GM12878 (cell line): ENCODE results near the gene LUZP2. TPM values are rescaled to one million over a fixed set of nuclear protein-coding genes. Genes with fewer than 3 reads are reported as not detected.

Experiments
- ATAC-seq: fragments of 200-7000 bp; cut with Tn5 transposase; 3 replicates; pipeline ENCODE4 v1.9.1; 2020; ENCODE audit warnings: mild to moderate bottlenecking, moderate library complexity
- BruUV-seq: library from RNA; stranded (reverse); fragments of 400-500 nt; replicated peaks from 2 replicates; lab custom pipeline; 2021; lab: Mats Ljungman, UMichigan
- CTCF ChIA-PET: fragments of 300-600 bp; sonication (Branson Sonifier 250); formaldehyde crosslinking; extraction: SDS; loops from one replicate; lab custom pipeline; 2021; ENCODE audit warnings: inconsistent platforms; lab: Yijun Ruan, JAX
- POLR2A ChIA-PET: fragments of 350-600 bp; formaldehyde crosslinking; extraction: SDS; loops from one replicate; lab custom pipeline; 2021; ENCODE audit warnings: inconsistent platforms; lab: Charles Lee
- RAD21 ChIA-PET: fragments of 300-600 bp; sonication (Branson Sonifier 250); formaldehyde crosslinking; loops from one replicate; lab custom pipeline; 2023; ENCODE audit warnings: antibody characterized with exemption; ENCODE audit not compliant: unreplicated experiment; lab: Charles Lee
- SMC1A ChIA-PET: fragments of 300-600 bp; sonication (Branson Sonifier 250); formaldehyde crosslinking; loops from one replicate; lab custom pipeline; 2023; ENCODE audit not compliant: unreplicated experiment, uncharacterized antibody; lab: Charles Lee
- DNase-seq: peaks from one replicate; pipeline ENCODE4 v3.0.0-alpha.2; 2011; ENCODE audit warnings: low read depth, low spot score
- FAIRE-seq: peaks from 3 replicates; lab custom pipeline; 2011; peaks lifted over from hg19 to GRCh38; lab: Jason Lieb, UNC
- H2AFZ ChIP-seq: 2 replicates; pipeline ENCODE4 v1.6.0; 2011; ENCODE audit warnings: low read depth, low read length, control low read depth; ENCODE audit not compliant: control insufficient read depth
- H3K27ac ChIP-seq: 2 replicates; pipeline ENCODE4 v1.5.1; 2011; ENCODE audit warnings: control low read depth; ENCODE audit not compliant: control insufficient read depth, insufficient read depth
- H3K27me3 ChIP-seq, 2 experiments: replicated peaks in 1 of 2; 2 replicates each; pipeline versions ENCODE4 v1.6.0 to v1.6.1; 2011; ENCODE audit warnings: low read length in 1 of 2; ENCODE audit not compliant: control insufficient read depth in 2 of 2, insufficient read depth in 2 of 2
- H3K36me3 ChIP-seq, 2 experiments: 2 replicates each; pipeline ENCODE4 v1.5.1; 2011; ENCODE audit warnings: low read length in 1 of 2; ENCODE audit not compliant: control insufficient read depth in 2 of 2, insufficient read depth in 2 of 2
- H3K4me1 ChIP-seq: 2 replicates; pipeline ENCODE4 v1.6.1; 2011; ENCODE audit warnings: mild to moderate bottlenecking, low read length, moderate library complexity, mixed read lengths; ENCODE audit not compliant: control insufficient read depth, insufficient read depth
- H3K4me2 ChIP-seq: 2 replicates; pipeline ENCODE4 v1.6.0; 2011; ENCODE audit warnings: control low read depth; ENCODE audit not compliant: control insufficient read depth, insufficient read depth
- H3K4me3 ChIP-seq: fragments of 200-600 bp; sonication (generic); 2 replicates; pipeline ENCODE4 v1.5.1; 2016
- H3K79me2 ChIP-seq: 2 replicates; pipeline ENCODE4 v1.6.0; 2011; ENCODE audit warnings: low read length; ENCODE audit not compliant: control insufficient read depth, insufficient read depth
- H3K9ac ChIP-seq: 2 replicates; pipeline ENCODE4 v1.8.0; 2011; ENCODE audit warnings: low read length, control low read depth, mixed read lengths; ENCODE audit not compliant: control insufficient read depth, insufficient read depth
- H3K9me3 ChIP-seq: replicated peaks from 3 replicates; pipeline ENCODE4 v1.5.1; 2011; ENCODE audit warnings: mild to moderate bottlenecking, low read length; ENCODE audit not compliant: control insufficient read depth, insufficient read depth
- H4K20me1 ChIP-seq: 2 replicates; pipeline ENCODE4 v1.6.0; 2011; ENCODE audit not compliant: control insufficient read depth, insufficient read depth
- ATF7 ChIP-seq: fragments of 450-650 bp; IDR thresholded peaks from 2 replicates; pipeline ENCODE4 v1.6.1; 2016; ENCODE audit warnings: low read depth, mild to moderate bottlenecking
- CHD1 ChIP-seq: IDR thresholded peaks from 2 replicates; pipeline ENCODE4 v1.6.1; 2012; ENCODE audit warnings: low read depth, low read length, improper control_type of control experiment
- EP300 ChIP-seq, 2 experiments: fragments of 150-350 bp in 1 of 2; IDR thresholded peaks; 2 replicates each; pipeline ENCODE4 v1.6.1; 2011 to 2012; ENCODE audit warnings: low read depth in 2 of 2, low read length in 2 of 2, borderline replicate concordance in 1 of 2, improper control_type of control experiment in 1 of 2, inconsistent platforms in 1 of 2; ENCODE audit not compliant: control insufficient read depth in 1 of 2
- HCFC1 ChIP-seq: fragments of 150-350 bp; IDR thresholded peaks from 2 replicates; pipeline ENCODE4 v1.6.1; 2014; ENCODE audit warnings: low read length
- JUNB ChIP-seq: IDR thresholded peaks from 2 replicates; pipeline ENCODE4 v1.6.1; 2016; ENCODE audit warnings: antibody characterized with exemption, mild to moderate bottlenecking
- MTA3 ChIP-seq: IDR thresholded peaks from 2 replicates; pipeline ENCODE4 v1.6.1; 2012; ENCODE audit warnings: low read length, inconsistent platforms, borderline replicate concordance
- NFXL1 ChIP-seq: fragments of 450-650 bp; IDR thresholded peaks from 2 replicates; pipeline ENCODE4 v1.6.1; 2017; ENCODE audit warnings: antibody characterized with exemption, mild to moderate bottlenecking, borderline replicate concordance
- NR2C1 ChIP-seq: fragments of 450-650 bp; IDR thresholded peaks from 2 replicates; pipeline ENCODE4 v1.6.1; 2017; ENCODE audit warnings: antibody characterized with exemption, mild to moderate bottlenecking, moderate library complexity
- SREBF1 ChIP-seq: IDR thresholded peaks from 2 replicates; pipeline ENCODE4 v1.6.1; 2012; ENCODE audit warnings: mild to moderate bottlenecking, low read length
- SRF ChIP-seq, 2 experiments: IDR thresholded peaks; 2 replicates each; pipeline ENCODE4 v1.6.1; 2011; ENCODE audit warnings: low read depth in 2 of 2, low read length in 2 of 2, mild to moderate bottlenecking in 1 of 2, moderate library complexity in 1 of 2
- TCF7 ChIP-seq: IDR thresholded peaks from 2 replicates; pipeline ENCODE4 v1.6.1; 2014; ENCODE audit warnings: antibody characterized with exemption, borderline replicate concordance
- WGBS: methylation state at CpG from one replicate; pipeline ENCODE4 v1.1.6; 2016; ENCODE audit warnings: low lambda C conversion rate; ENCODE audit not compliant: insufficient replicate concordance, insufficient coverage; ENCODE audit errors: missing lambda C conversion rate; 5-methylcytosine and 5-hydroxymethylcytosine counted together
- in situ Hi-C: fragments of 300-500 bp; cut with MboI; formaldehyde crosslinking; loops from 9 replicates; pipeline ENCODE4 v1.14.3; 2018; ENCODE audit warnings: mixed read lengths
- intact Hi-C: fragments of 100-400 bp; cut with micrococcal nuclease; formaldehyde crosslinking; loops from one replicate; pipeline ENCODE4 v1.14.2; 2022; ENCODE audit not compliant: unreplicated experiment
- polyA plus RNA-seq, 11 experiments: library from polyadenylated mRNA; depleted of rRNA in 4 of 11; unstranded in 6 of 11; stranded (reverse) in 5 of 11; fragments of >200 nt; fragmentation: Nextera tagmentation in 4 of 11; fragmentation: Illumina TruSeq in 1 of 11; extraction: Ambion mirVana in 4 of 11; extraction: Trizol in 1 of 11; gene quantifications; 1 replicate in 1 of 11; 2 replicates in 10 of 11; pipeline versions ENCODE4 v1.2.1 to v1.2.3, GENCODE V29; 2011 to 2016; ENCODE audit warnings: inconsistent platforms in 2 of 11, missing spikeins in 2 of 11, low read depth in 1 of 11
- total RNA-seq, 4 experiments: library from RNA; depleted of rRNA in 3 of 4; stranded (reverse); fragments of >200 nt in 3 of 4; fragmentation: Illumina TruSeq in 1 of 4; extraction: Trizol in 1 of 4; gene quantifications; 2 replicates each; pipeline versions ENCODE4 v1.2.1 to v1.2.3, GENCODE V29; 2013 to 2021
- TF ChIP-seq, protein P1 (sequence below): IDR thresholded peaks from 2 replicates; pipeline ENCODE4 v1.6.1; 2012; ENCODE audit warnings: low read length, inconsistent platforms

LUZP2 gene
- total and polyA plus RNA-seq, 10 of the 15 experiments (the other 5 are each of a cell fraction or from before 2014, with no cell fraction given) = not detected

DNA sequence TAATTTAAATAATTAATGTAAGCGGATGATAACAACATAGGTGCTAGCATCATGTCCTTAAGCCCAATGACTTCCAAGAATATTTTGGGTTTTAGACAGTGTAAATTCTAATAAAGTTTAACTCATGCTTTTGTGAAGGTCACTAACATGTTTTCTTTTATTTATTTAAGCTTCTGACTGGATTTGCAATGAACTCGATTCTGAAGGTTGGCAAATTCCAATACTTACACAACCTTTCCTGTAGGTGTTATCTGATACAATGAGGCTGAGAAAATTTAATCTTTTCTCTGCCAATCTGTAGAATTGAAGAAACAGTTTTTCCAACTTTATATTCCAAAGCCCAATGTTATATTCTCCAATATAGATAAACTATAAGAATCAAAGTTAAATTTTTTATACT is 311.3 kb downstream of the LUZP2 start (continued):
- TF ChIP-seq, protein P1, sequence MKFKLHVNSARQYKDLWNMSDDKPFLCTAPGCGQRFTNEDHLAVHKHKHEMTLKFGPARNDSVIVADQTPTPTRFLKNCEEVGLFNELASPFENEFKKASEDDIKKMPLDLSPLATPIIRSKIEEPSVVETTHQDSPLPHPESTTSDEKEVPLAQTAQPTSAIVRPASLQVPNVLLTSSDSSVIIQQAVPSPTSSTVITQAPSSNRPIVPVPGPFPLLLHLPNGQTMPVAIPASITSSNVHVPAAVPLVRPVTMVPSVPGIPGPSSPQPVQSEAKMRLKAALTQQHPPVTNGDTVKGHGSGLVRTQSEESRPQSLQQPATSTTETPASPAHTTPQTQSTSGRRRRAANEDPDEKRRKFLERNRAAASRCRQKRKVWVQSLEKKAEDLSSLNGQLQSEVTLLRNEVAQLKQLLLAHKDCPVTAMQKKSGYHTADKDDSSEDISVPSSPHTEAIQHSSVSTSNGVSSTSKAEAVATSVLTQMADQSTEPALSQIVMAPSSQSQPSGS = no peak
- TF ChIP-seq ATF7 = no peak
- TF ChIP-seq, all 136 proteins: peak for 0

DNA sequence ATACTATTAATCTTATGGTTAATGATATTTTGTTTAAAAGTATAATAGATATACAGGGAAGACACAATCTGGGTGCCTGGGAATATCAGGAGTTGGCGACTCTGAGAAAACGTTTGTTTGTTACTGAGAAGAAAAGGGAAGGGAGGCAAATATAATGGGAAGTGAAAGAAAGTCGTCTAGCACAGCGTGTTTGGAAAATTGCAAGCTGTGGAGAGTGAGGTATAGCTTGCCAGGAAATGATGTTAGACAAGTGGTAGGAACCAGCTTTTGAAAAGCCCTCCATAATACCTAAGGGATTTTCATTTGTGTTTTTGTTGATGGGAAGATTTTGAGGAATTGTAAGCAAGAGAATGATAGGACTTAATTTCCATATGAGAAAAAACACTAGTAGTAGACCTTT is 322.2 kb downstream of the LUZP2 start:
- no peaks in the 10 kb centered on the region for H3K79me2 ChIP-seq
- in situ Hi-C loops = no loop called here
- H3K9ac ChIP-seq = no peak overlapping the region
- H3K36me3 ChIP-seq = no peaks in the 10 kb centered on the region
- no peak overlapping the region for H3K4me2 ChIP-seq
- CTCF ChIA-PET = no interaction called here
- BruUV-seq = no TSS peak
- no peaks in the 10 kb centered on the region for H4K20me1 ChIP-seq
- no peaks in the 10 kb centered on the region for H3K27me3 ChIP-seq
- no peak overlapping the region for H3K27ac ChIP-seq
- DNase-seq (no peak), FAIRE-seq (no peak), ATAC-seq (no peak)
- POLR2A ChIA-PET = no interaction called here
- SMC1A ChIA-PET = no interaction called here
- H3K4me1 ChIP-seq = no peaks in the 10 kb centered on the region
- no peaks in the 10 kb centered on the region for H3K9me3 ChIP-seq
- RAD21 ChIA-PET = no interaction called here
- WGBS = 2% methylated on average over 4 of the region's 4 CpGs
- intact Hi-C loops = no loop called here
- TF ChIP-seq TCF7 (no peak), SRF (IDR thresholded peaks at IDR 0.05; ENCODE audit: low read depth in 2 of 2, low read length in 2 of 2) (no peak), JUNB (no peak), MTA3 (no peak), SREBF1 (no peak), CHD1 (no peak), NR2C1 (no peak), HCFC1 (no peak), NFXL1 (no peak), EP300 (IDR thresholded peaks at IDR 0.05; ENCODE audit: borderline replicate concordance in 1 of 2, control insufficient read depth in 1 of 2, low read depth in 2 of 2, low read length in 2 of 2) (no peak)
- H2AFZ ChIP-seq = no peak overlapping the region
- H3K4me3 ChIP-seq = no peak overlapping the region
